Measurements from ENCODE around the gene BPI. TPM values are rescaled to one million over a fixed set of nuclear protein-coding genes. Genes with fewer than 3 reads are reported as not detected.

BPI gene
- total and polyA plus RNA-seq, 3 donors from 2014 or later: 9.3 to 29.0 (median 17.5) TPM

- H3K4me3 ChIP-seq: no peak overlapping the region
- no peaks in the 10 kb centered on the region for H3K27me3 ChIP-seq
- peaks cover 15% of the 10 kb centered on the region for H3K4me1 ChIP-seq
- TF ChIP-seq POLR2A (IDR thresholded peaks at IDR 0.05) (no peak), CTCF (IDR thresholded peaks at IDR 0.05) (no peak)
- H3K27ac ChIP-seq: peak overlapping the region in 1 of 2 donors; percentile 35
- no peaks in the 10 kb centered on the region for H3K9me3 ChIP-seq
- DNase-seq: no peak
- intact Hi-C loops (cut with DNase I; ENCODE audit: low total_unique reads): no loop called here
- H3K36me3 ChIP-seq (ENCODE audit: low read depth, missing control alignments): no peaks in the 10 kb centered on the region
- WGBS, 2 donors: 59 to 61% methylated on average over 6 to 7 of the region's 7 CpGs
These were observed 45.3 kb upstream of the BPI start for GRCh38 chr20:38258545-38259215.

GRCh38 chr20:38260025-38260377 lies 44.0 kb upstream of the BPI start:
- DNase-seq: no peak
- Histone ChIP-seq H3K4me1 (peaks cover 9% of the 10 kb centered on the region), H3K27me3 (no peaks in the 10 kb centered on the region), H3K4me3 (peak overlapping the region; percentile 54 to 68), H3K27ac (peak overlapping the region; percentile 82 to 89), H3K36me3 (ENCODE audit: low read depth, missing control alignments) (no peaks in the 10 kb centered on the region), H3K9me3 (no peaks in the 10 kb centered on the region)
- TF ChIP-seq CTCF (IDR thresholded peaks at IDR 0.05): no peak
- no peak for TF ChIP-seq POLR2A (IDR thresholded peaks at IDR 0.05)
- WGBS, 2 donors: 2 to 8% methylated on average over 5 of the region's 5 CpGs
- intact Hi-C loops (cut with DNase I; ENCODE audit: low total_unique reads): no loop called here

GRCh38 chr20:38260378-38261053 lies 43.4 kb upstream of the BPI start, which contains the start of gene KIAA1755:
Gene KIAA1755, minus strand, starts transcription at chr20:38260735. Its CDS starts 235 bp downstream, at chr20:38260500.
- no peaks in the 10 kb centered on the region for H3K27me3 ChIP-seq
- TF ChIP-seq POLR2A (IDR thresholded peaks at IDR 0.05) (no peak), CTCF (IDR thresholded peaks at IDR 0.05) (no peak)
- H3K27ac ChIP-seq: peak within 1 kb of the TSS; percentile 82 to 89
- H3K36me3 ChIP-seq (ENCODE audit: low read depth, missing control alignments): no peaks in the 10 kb centered on the region
- peaks cover 5% of the 10 kb centered on the region for H3K4me1 ChIP-seq
- peak; percentile 34 for DNase-seq
- peak within 1 kb of the TSS; percentile 54 to 68 for H3K4me3 ChIP-seq
- H3K9me3 ChIP-seq: no peaks in the 10 kb centered on the region
- intact Hi-C loops (cut with DNase I; ENCODE audit: low total_unique reads): no loop called here
- WGBS, 2 donors: 3% methylated on average over 36 to 50 of the region's 65 CpGs

- H3K9me3 ChIP-seq: no peaks in the 10 kb centered on the region
- TF ChIP-seq POLR2A (IDR thresholded peaks at IDR 0.05) (no peak), CTCF (IDR thresholded peaks at IDR 0.05) (no peak)
- H3K4me1 ChIP-seq: peaks cover under 1% of the 10 kb centered on the region
- intact Hi-C loops (cut with DNase I; ENCODE audit: low total_unique reads): no loop called here
- H3K27ac ChIP-seq: peak overlapping the region; percentile 82 to 89
- 34 to 38% methylated on average over 8 of the region's 8 CpGs for WGBS, 2 donors
- H3K36me3 ChIP-seq (ENCODE audit: low read depth, missing control alignments): no peaks in the 10 kb centered on the region
- peak overlapping the region in 1 of 2 donors; percentile 68 for H3K4me3 ChIP-seq
- DNase-seq: no peak
- H3K27me3 ChIP-seq: no peaks in the 10 kb centered on the region
These were observed 42.9 kb upstream of the BPI start for GRCh38 chr20:38261054-38261390.
